Calu3 (cell line): ENCODE data around the gene PSMG4. TPM values are rescaled to one million over a fixed set of nuclear protein-coding genes. Genes with fewer than 3 reads are reported as not detected.

Experiments used
- BruUV-seq: library from RNA; stranded (reverse); fragments of 400-500 nt; replicated peaks from 2 replicates; lab custom pipeline; 2021; lab: Mats Ljungman, UMichigan
- CTCF ChIA-PET: fragments of 300-600 bp; sonication (Branson Sonifier 250); formaldehyde crosslinking; loops from one replicate; lab custom pipeline; 2022; ENCODE audit warnings: antibody characterized with exemption; lab: Charles Lee
- DNase-seq: peaks from one replicate; pipeline ENCODE4 v3.0.0; 2022
- H3K27ac Mint-ChIP-seq: one replicate; pipeline ENCODE4 v1.8.0; 2022; ENCODE audit warnings: mixed read lengths; ENCODE audit not compliant: unreplicated experiment
- H3K27me3 Mint-ChIP-seq: one replicate; pipeline ENCODE4 v1.8.0; 2022; ENCODE audit warnings: mixed read lengths; ENCODE audit not compliant: unreplicated experiment
- H3K36me3 Mint-ChIP-seq: one replicate; pipeline ENCODE4 v1.8.0; 2022; ENCODE audit warnings: mild to moderate bottlenecking, moderate library complexity, mixed read lengths; ENCODE audit not compliant: insufficient read depth, unreplicated experiment
- H3K4me1 Mint-ChIP-seq: one replicate; pipeline ENCODE4 v1.8.0; 2022; ENCODE audit warnings: mild to moderate bottlenecking, low read depth, mixed read lengths; ENCODE audit not compliant: unreplicated experiment
- H3K4me3 Mint-ChIP-seq: one replicate; pipeline ENCODE4 v1.8.0; 2022; ENCODE audit warnings: mild to moderate bottlenecking, low read depth, moderate library complexity, mixed read lengths; ENCODE audit not compliant: unreplicated experiment
- H3K9me3 Mint-ChIP-seq: one replicate; pipeline ENCODE4 v1.8.0; 2022; ENCODE audit warnings: low read depth, mixed read lengths; ENCODE audit not compliant: unreplicated experiment
- intact Hi-C: fragments of 100-400 bp; cut with micrococcal nuclease; formaldehyde crosslinking; loops from one replicate; pipeline ENCODE4 v1.10.0; 2022; ENCODE audit not compliant: unreplicated experiment
- total RNA-seq: library from RNA; stranded (reverse); gene quantifications from 2 replicates; pipeline ENCODE4 v1.2.3, GENCODE V29; 2022
- TF ChIP-seq, protein P1 (sequence below): fragments of 200-600 bp; IDR thresholded peaks from one replicate; pipeline ENCODE4 v1.8.0; 2022; ENCODE audit warnings: antibody characterized with exemption; ENCODE audit not compliant: unreplicated experiment

PSMG4 gene
- total RNA-seq, 1 experiment from 2014 or later, result 17.6 TPM

DNA sequence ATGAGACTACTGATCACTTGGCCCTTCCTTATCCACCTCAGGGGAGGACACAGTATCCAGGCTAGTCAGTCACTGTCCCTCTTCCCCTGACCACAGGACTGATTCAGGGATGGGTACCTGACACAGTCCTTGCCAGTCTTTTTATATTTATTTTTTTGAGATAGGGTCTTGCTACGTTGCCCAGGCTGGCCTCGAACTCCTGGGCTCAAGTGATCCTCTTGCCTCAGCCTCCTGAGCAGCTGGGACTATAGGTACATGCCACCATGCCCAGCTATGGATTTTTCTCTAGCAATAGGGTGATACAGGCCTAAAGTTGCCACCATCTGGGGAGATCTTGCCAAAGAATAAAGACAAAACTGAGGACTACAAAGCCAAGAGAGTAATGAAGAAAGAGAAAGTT, 41.5 kb upstream of the PSMG4 start:
- no peak overlapping the region for H3K4me3 Mint-ChIP-seq
- CTCF ChIA-PET, result no interaction called here
- no peak for DNase-seq
- no peak overlapping the region for H3K27ac Mint-ChIP-seq
- peaks cover 46% of the 10 kb centered on the region for H3K27me3 Mint-ChIP-seq
- BruUV-seq, result no TSS peak
- no peaks in the 10 kb centered on the region for H3K9me3 Mint-ChIP-seq
- TF ChIP-seq, protein P1, sequence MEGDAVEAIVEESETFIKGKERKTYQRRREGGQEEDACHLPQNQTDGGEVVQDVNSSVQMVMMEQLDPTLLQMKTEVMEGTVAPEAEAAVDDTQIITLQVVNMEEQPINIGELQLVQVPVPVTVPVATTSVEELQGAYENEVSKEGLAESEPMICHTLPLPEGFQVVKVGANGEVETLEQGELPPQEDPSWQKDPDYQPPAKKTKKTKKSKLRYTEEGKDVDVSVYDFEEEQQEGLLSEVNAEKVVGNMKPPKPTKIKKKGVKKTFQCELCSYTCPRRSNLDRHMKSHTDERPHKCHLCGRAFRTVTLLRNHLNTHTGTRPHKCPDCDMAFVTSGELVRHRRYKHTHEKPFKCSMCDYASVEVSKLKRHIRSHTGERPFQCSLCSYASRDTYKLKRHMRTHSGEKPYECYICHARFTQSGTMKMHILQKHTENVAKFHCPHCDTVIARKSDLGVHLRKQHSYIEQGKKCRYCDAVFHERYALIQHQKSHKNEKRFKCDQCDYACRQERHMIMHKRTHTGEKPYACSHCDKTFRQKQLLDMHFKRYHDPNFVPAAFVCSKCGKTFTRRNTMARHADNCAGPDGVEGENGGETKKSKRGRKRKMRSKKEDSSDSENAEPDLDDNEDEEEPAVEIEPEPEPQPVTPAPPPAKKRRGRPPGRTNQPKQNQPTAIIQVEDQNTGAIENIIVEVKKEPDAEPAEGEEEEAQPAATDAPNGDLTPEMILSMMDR, result no peak
- no peaks in the 10 kb centered on the region for H3K4me1 Mint-ChIP-seq
- intact Hi-C loops, result no loop called here
- H3K36me3 Mint-ChIP-seq, result no peaks in the 10 kb centered on the region

DNA sequence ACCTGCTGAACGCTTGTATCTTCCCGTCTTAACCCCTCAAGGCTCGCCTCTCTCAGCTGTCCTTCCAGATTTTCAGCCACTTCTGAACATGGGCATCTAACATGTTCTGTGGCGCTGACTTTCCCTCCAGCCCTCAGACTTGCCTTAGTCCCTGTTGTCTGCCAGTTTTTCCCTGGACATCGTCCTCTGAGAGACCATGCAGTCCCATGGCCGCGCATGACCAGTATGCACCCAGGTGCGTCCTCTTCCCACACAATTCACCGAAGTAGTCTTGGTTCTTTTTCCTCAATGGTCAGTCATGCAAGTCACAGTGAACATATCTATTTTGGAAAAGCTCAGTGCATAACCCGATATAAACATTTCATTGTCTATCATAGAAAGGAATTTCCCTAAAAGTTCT, 40.5 kb upstream of the PSMG4 start:
- Mint-ChIP-seq H3K27ac (no peak overlapping the region), H3K36me3 (no peaks in the 10 kb centered on the region), H3K4me3 (no peak overlapping the region), H3K27me3 (peaks cover 40% of the 10 kb centered on the region), H3K9me3 (no peaks in the 10 kb centered on the region), H3K4me1 (no peaks in the 10 kb centered on the region)
- BruUV-seq, result no TSS peak
- no peak for DNase-seq
- CTCF ChIA-PET, result no interaction called here
- TF ChIP-seq, protein P1, result no peak
- intact Hi-C loops, result no loop called here

DNA sequence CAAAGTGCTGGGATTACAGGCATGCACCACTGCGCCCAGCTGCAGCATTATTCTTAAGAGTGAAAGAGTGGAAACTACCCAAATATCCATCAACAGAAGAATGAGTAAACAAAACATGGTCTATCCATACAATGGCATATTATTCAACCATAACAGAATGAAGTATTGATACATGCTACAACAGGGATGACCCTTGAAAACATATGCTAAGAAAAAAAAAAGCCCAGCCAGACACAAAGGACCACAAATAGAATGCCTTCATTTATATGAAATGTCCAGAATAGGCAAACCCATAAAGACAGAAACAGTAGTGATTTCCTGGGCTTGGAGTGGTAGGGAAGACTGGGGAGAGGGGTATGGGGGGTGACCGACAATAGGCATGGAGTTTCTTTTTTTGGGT, 38.4 kb upstream of the PSMG4 start:
- intact Hi-C loops, result no loop called here
- no peak for DNase-seq
- Mint-ChIP-seq H3K36me3 (no peaks in the 10 kb centered on the region), H3K9me3 (no peaks in the 10 kb centered on the region), H3K4me1 (no peaks in the 10 kb centered on the region), H3K4me3 (no peak overlapping the region), H3K27me3 (peaks cover 56% of the 10 kb centered on the region), H3K27ac (no peak overlapping the region)
- CTCF ChIA-PET, result no interaction called here
- TF ChIP-seq, protein P1, result no peak
- no TSS peak for BruUV-seq

DNA sequence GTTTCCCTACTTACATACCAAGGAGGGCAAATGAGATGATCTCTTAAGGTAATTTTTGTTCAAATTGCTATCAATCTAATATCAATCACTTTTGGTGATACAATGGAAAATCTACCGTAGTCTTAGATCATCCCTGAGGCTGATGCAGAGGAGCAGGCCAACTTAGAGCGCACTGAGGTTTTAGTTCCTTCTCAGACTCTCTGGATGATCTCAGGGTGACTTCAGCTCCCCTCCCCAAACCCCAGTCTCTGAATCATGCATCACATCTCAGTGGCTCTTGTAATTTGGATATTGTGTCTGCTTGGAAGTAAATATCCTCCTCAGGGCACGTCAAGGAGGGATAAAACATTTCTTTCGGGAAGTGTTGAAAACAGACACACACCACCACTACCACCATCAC, 37.2 kb upstream of the PSMG4 start:
- TF ChIP-seq, protein P1, result no peak
- BruUV-seq, result no TSS peak
- DNase-seq, result no peak
- CTCF ChIA-PET, result no interaction called here
- Mint-ChIP-seq H3K36me3 (peaks cover under 1% of the 10 kb centered on the region), H3K27me3 (peaks cover 64% of the 10 kb centered on the region), H3K4me1 (no peaks in the 10 kb centered on the region), H3K9me3 (no peaks in the 10 kb centered on the region), H3K4me3 (no peak overlapping the region), H3K27ac (no peak overlapping the region)
- intact Hi-C loops, result no loop called here
